RCC 7860 (cell line): ENCODE results near the gene IGSF9.
A peak's percentile ranks its signal among the peaks of the same experiment; 100 is the strongest.

Experiments
- DNase-seq: peaks from one replicate; pipeline ENCODE4 v3.0.0-alpha.2; 2015; ENCODE audit warnings: low spot score
- FAIRE-seq: peaks from 2 replicates; lab custom pipeline; 2012; peaks lifted over from hg19 to GRCh38; lab: Jason Lieb, UNC

IGSF9 gene

DNA sequence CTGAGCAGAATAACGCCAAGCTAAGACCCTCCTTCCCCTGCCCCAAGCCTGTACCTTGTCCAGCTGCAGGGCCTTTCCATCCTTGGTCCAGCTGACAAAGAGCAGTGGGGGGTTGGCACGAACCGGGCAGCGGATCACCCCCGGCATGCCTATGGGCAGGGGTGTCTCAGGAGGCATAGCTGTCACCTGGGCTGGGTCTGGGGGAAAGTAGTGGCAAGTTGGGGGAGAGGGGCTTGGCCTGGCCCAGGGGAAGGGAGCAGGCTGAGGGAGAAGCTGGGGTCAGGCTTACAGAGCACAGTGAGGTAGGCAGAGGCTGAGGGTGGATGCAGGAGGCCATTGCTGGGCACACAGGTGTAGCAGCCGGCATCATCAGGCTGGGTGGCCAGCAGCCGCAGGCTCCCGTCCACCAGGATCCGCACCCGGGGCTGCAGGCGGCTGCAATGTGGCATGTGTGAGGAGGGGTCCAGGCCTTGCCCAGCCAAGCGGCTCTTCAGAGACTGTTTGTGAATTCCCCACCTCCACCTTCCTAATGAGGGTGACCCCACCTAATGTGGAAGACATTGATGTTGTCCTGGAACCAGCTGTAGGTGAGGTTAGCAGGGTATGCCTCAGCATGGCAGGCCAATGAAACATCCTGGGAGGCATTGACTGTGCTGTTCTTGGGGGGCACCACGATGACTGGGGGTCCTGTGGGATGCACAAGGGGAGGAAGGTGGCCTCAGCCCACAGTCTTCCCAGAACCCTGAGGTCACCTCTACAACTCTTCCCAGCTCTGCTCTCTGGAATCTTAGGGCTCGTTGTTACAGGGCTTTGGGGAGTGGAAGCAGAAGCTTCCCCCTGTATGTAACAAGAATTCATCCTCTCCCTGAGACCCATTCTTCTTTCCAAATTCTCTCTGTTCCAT is 11.0 kb downstream of the IGSF9 start:
- FAIRE-seq (no peak), DNase-seq (no peak)

- DNase-seq (no peak), FAIRE-seq (no peak)
These were observed 12.1 kb downstream of the IGSF9 start for GRCh38 chr1:159933347-159933746.

- FAIRE-seq (no peak), DNase-seq (peak; percentile 53)
These were observed 12.8 kb downstream of the IGSF9 start for GRCh38 chr1:159932296-159933285.

DNA sequence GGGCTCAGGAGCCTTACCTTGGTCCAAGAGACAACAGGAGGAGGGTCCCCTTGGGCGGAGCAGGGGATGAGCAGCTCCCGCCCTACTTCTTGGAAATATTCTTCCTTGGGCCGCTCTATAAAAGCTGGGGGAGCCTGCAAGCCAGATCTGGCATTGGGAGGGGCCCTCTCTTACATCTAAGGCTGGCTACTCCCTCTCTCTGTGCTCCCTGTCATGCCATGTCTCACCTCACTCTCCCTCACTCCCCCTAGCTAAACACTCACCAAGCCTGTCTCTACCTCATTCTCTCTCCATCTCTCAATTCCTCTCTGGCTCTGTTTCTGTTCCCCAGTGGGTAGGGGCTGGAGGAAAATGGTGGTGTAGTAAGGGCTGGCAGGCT is 13.6 kb downstream of the IGSF9 start:
- DNase-seq (no peak), FAIRE-seq (no peak)

GRCh38 chr1:159931101-159931794 is 14.2 kb downstream of the IGSF9 start:
- DNase-seq = no peak
- FAIRE-seq = no peak

- DNase-seq (no peak), FAIRE-seq (no peak)
These were observed 14.8 kb downstream of the IGSF9 start for GRCh38 chr1:159930634-159931033.

- no peak for DNase-seq
- no peak for FAIRE-seq
These were observed 15.2 kb downstream of the IGSF9 start for GRCh38 chr1:159930216-159930615.

- FAIRE-seq = no peak
- no peak for DNase-seq
These were observed 16.0 kb downstream of the IGSF9 start for GRCh38 chr1:159929155-159930051.

- FAIRE-seq (no peak), DNase-seq (no peak)
These were observed 16.8 kb downstream of the IGSF9 start for GRCh38 chr1:159928491-159929050.

DNA sequence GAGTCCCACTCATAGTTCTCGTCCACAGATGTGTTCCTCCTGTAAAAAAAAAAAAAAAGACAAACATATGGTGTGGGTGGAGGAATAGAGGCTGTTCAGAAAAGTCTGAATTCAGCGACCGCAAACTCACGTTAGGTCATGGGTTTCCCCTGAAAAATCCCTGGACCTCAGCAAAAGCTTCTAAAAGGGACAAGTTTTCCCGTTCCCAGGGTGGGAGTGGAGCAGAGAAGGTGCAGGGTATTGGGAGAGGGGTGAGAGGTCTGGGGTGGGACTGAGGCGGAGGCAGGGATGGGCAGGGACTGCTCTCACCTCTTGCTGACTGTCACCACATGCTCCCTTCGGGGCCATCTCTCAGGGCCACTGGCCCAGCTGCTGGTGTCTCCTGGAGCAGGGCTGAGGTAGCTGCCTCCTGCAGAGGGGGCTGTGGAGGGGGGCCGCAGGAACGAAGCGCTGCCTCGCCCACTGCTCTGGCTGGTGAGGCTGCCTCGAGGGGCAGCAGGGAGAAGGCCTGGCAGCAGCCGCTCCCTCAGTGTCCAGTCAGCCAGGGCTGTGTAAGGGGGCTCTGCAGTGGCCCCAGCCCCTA is 17.5 kb downstream of the IGSF9 start:
- DNase-seq = no peak
- FAIRE-seq = no peak

- no peak for FAIRE-seq
These were observed 18.1 kb downstream of the IGSF9 start for GRCh38 chr1:159927211-159927848.

GRCh38 chr1:159925719-159926078 is 19.7 kb downstream of the IGSF9 start:
- DNase-seq = peak; percentile 68
- FAIRE-seq = no peak

More at GRCh38 chr1:159927211-159927848, 18.1 kb downstream of the IGSF9 start:
- no peak for DNase-seq

DNA sequence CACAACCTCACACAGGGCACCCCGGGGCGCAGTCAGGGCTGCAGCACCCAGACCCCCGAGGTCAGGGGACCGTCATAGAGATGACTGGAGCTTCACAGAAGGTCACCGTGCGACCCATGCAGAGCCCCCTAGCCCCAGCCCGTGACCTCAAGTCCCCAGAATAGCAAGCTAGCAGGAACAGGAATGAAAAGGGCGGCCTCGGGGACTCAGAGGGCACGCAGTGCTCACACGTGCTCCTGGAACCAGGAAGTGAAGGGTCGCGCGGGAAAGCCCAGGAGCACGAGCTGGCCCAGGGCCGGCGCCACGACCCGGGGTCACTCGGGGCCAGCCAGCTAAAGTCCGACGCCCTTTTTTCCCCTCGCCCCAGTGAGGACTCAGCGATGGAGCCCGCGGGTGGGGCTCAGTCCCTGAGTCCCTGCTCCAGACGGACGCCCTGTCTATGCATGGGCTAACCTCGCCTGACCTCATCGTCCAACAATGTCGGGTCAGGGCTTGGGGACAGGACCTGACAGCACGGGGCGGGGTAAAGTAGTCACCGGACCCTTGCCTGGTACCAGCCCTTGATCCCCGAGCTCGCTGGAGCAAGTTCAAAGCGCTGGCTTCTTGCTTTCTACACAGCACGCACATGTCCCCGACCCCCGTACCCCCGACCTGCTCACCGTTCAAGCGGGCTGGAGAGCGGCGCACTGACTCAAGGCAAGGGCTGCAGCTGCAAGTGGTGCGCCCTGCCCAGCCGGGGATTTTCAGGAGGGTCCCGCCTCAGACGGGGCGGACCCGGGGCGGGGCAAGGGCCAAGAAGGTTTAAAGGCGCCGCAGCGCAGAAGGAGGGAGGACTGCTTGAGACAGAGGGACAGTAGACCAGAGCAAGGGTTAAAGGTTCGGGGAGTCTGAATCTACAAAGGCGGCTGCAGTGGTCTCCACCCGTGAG is 20.4 kb downstream of the IGSF9 start, which contains the start of gene TAGLN2:
Gene TAGLN2 (minus strand): TSS at position 717 of the 928 bp plus-strand sequence. CDS start 4,998 bp downstream, outside the sequence.
- DNase-seq (peak; percentile 88), FAIRE-seq (peak; percentile 55)

DNA sequence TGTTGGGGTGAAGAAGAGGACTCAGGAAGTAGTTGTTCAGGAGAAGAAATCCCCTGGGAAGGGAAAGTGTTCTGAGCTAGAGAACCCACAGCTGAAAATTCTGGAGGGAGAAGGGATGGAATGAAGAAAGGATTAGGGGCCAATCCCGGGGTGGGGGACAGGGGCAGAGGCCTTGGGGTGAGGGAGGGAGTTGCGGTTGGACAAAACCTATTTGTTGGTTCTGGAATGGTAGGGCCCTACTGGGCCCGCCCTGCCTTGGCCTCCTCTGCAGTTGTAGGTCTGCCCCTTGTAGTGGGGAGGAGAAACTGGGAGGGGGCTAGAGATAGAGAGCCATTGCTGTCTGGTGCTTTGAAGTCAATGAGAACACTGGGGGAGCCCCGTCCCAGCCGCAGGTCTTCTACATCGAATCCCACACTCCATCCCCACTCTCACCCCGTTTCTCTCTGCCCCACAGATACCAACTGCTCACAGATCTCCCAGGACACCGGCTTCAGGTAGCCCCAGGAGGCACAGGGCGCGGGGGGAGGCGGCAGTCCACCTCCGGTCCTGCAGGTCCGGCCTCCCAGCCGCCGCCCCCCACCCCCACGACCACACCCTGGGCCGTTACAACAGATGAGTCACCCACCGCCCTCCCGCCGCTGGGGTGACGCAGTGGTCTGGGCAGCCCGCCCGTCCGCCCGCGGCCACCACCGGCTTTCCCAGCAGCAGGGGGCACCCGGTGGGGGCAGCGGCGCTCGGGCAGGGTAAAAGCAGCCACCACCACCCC is 21.2 kb downstream of the IGSF9 start:
- peak; percentile 93 for DNase-seq

GRCh38 chr1:159923203-159924024 is 22.0 kb downstream of the IGSF9 start:
- FAIRE-seq (peak; percentile 75), DNase-seq (peak; percentile 88)

More for the DNA sequence above, 21.2 kb downstream of the IGSF9 start:
- FAIRE-seq = no peak
